ENCODE results near the gene INPP5F. TPM values are rescaled to one million over a fixed set of nuclear protein-coding genes. Genes with fewer than 3 reads are reported as not detected.

The INPP5F gene
- total RNA-seq, 1 donor from 2014 or later, result 47.4 TPM

GRCh38 chr10:119735451-119735850, 9.6 kb downstream of the INPP5F start:
- no peak for DNase-seq (ENCODE audit: extremely low spot score, unreplicated experiment)
- Mint-ChIP-seq H3K27ac (no peak overlapping the region), H3K4me1 (ENCODE audit: unreplicated experiment) (peaks cover 18% of the 10 kb centered on the region), H3K27me3 (no peaks in the 10 kb centered on the region), H3K36me3 (no peaks in the 10 kb centered on the region), H3K9me3 (no peaks in the 10 kb centered on the region), H3K4me3 (no peak overlapping the region)
- TF ChIP-seq CTCF (conservative IDR thresholded peaks at IDR 0.05), result no peak

GRCh38 chr10:119736220-119736619, 10.4 kb downstream of the INPP5F start:
- H3K4me1 Mint-ChIP-seq (ENCODE audit: unreplicated experiment), result peaks cover 18% of the 10 kb centered on the region
- no peak for DNase-seq (ENCODE audit: extremely low spot score, unreplicated experiment)
- no peaks in the 10 kb centered on the region for H3K9me3 Mint-ChIP-seq
- TF ChIP-seq CTCF (conservative IDR thresholded peaks at IDR 0.05), result no peak
- no peaks in the 10 kb centered on the region for H3K36me3 Mint-ChIP-seq
- no peak overlapping the region for H3K4me3 Mint-ChIP-seq
- H3K27me3 Mint-ChIP-seq, result no peaks in the 10 kb centered on the region
- H3K27ac Mint-ChIP-seq, result no peak overlapping the region

- no peaks in the 10 kb centered on the region for H3K9me3 Mint-ChIP-seq
- no peaks in the 10 kb centered on the region for H3K36me3 Mint-ChIP-seq
- no peak for TF ChIP-seq CTCF (conservative IDR thresholded peaks at IDR 0.05)
- DNase-seq (ENCODE audit: extremely low spot score, unreplicated experiment), result no peak
- H3K4me3 Mint-ChIP-seq, result no peak overlapping the region
- H3K4me1 Mint-ChIP-seq (ENCODE audit: unreplicated experiment), result peaks cover 18% of the 10 kb centered on the region
- H3K27ac Mint-ChIP-seq, result peak overlapping the region; percentile 98
- no peaks in the 10 kb centered on the region for H3K27me3 Mint-ChIP-seq
Observed at GRCh38 chr10:119737039-119737663, 11.3 kb downstream of the INPP5F start.

- Mint-ChIP-seq H3K4me1 (ENCODE audit: unreplicated experiment) (peaks cover 18% of the 10 kb centered on the region), H3K9me3 (no peaks in the 10 kb centered on the region), H3K27ac (peak overlapping the region; percentile 98), H3K27me3 (no peaks in the 10 kb centered on the region), H3K4me3 (peak overlapping the region; percentile 74), H3K36me3 (no peaks in the 10 kb centered on the region)
- no peak for DNase-seq (ENCODE audit: extremely low spot score, unreplicated experiment)
- no peak for TF ChIP-seq CTCF (conservative IDR thresholded peaks at IDR 0.05)
Observed at GRCh38 chr10:119737823-119738222, 12.0 kb downstream of the INPP5F start.

- Mint-ChIP-seq H3K27me3 (no peaks in the 10 kb centered on the region), H3K4me1 (ENCODE audit: unreplicated experiment) (peaks cover 19% of the 10 kb centered on the region), H3K36me3 (no peaks in the 10 kb centered on the region), H3K27ac (peak overlapping the region; percentile 98), H3K9me3 (no peaks in the 10 kb centered on the region), H3K4me3 (no peak overlapping the region)
- no peak for DNase-seq (ENCODE audit: extremely low spot score, unreplicated experiment)
- TF ChIP-seq CTCF (conservative IDR thresholded peaks at IDR 0.05), result no peak
Observed at GRCh38 chr10:119738962-119739361, 13.1 kb downstream of the INPP5F start.

All from type B pancreatic cell (in vitro differentiated cells).